NCI-H2107 treated with DMSO at 0.1 percent for 48 hours (cell line): Measurements from ENCODE around the gene PZP.

Experiments
- DNase-seq: peaks from one replicate; lab custom pipeline; 2025; ENCODE audit not compliant: unreplicated experiment; lab: John Stamatoyannopoulos, UW

PZP gene

GRCh38 chr12:9104767-9105423, 103.3 kb downstream of the PZP start:
- DNase-seq, result no peak

- DNase-seq, result no peak
Observed at GRCh38 chr12:9104087-9104486, 104.1 kb downstream of the PZP start.

- no peak for DNase-seq
Observed at GRCh38 chr12:9103050-9103849, 104.9 kb downstream of the PZP start.

GRCh38 chr12:9101018-9101687, 107.0 kb downstream of the PZP start:
- no peak for DNase-seq

- no peak for DNase-seq
Observed at GRCh38 chr12:9099552-9100190, 108.5 kb downstream of the PZP start.
